Fibroblast of lung (primary cell): ENCODE measurements around the gene DLGAP1.

Experiments used
- EZH2 ChIP-seq: IDR thresholded peaks from 2 replicates; pipeline ENCODE4 v1.5.1; 2012; ENCODE audit warnings: low read length, control low read depth, mild to moderate bottlenecking; ENCODE audit errors: missing control alignments
- TF ChIP-seq, protein P1 (sequence below), 2 donors: IDR thresholded peaks in 1 of 2; conservative IDR thresholded peaks in 1 of 2; 1 replicate in 1 of 2; 2 replicates in 1 of 2; pipeline ENCODE4 v1.5.1; 2011 to 2012; ENCODE audit warnings: low read length in 2 of 2, control low read depth in 1 of 2, inconsistent platforms in 1 of 2, low read depth in 1 of 2, mild to moderate bottlenecking in 1 of 2

DNA sequence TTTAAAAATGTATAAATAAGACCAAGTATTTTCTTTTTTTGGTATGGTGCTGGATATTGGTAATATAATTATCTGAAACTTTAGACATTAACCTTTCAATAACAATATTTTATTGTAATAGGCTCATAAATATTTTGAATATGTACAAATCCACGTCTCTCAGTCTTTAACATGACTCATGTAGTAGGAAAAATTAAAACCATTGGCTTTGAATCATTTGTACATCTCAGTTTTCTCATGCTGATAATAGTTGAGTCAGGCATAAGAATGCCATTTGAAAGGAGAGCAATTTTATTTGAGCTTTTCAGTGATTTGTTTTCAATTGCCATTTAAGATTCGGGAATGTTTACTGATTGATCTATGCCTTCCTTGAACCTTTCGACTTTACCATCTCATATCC is 640.3 kb downstream of the DLGAP1 start:
- no peak for TF ChIP-seq EZH2
- TF ChIP-seq, protein P1, sequence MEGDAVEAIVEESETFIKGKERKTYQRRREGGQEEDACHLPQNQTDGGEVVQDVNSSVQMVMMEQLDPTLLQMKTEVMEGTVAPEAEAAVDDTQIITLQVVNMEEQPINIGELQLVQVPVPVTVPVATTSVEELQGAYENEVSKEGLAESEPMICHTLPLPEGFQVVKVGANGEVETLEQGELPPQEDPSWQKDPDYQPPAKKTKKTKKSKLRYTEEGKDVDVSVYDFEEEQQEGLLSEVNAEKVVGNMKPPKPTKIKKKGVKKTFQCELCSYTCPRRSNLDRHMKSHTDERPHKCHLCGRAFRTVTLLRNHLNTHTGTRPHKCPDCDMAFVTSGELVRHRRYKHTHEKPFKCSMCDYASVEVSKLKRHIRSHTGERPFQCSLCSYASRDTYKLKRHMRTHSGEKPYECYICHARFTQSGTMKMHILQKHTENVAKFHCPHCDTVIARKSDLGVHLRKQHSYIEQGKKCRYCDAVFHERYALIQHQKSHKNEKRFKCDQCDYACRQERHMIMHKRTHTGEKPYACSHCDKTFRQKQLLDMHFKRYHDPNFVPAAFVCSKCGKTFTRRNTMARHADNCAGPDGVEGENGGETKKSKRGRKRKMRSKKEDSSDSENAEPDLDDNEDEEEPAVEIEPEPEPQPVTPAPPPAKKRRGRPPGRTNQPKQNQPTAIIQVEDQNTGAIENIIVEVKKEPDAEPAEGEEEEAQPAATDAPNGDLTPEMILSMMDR (conservative IDR thresholded peaks at IDR 0.05 in 1 of 2, IDR thresholded peaks at IDR 0.05 in 1 of 2; ENCODE audit: low read depth in 1 of 2, low read length in 2 of 2), result no peak
